Measurements from ENCODE around the gene NPRL2. TPM values are rescaled to one million over a fixed set of nuclear protein-coding genes. Genes with fewer than 3 reads are reported as not detected.
A peak's percentile ranks its signal among the peaks of the same experiment; 100 is the strongest.

NPRL2 gene
- total RNA-seq, 1 donor from 2014 or later, result 30.4 TPM

DNA sequence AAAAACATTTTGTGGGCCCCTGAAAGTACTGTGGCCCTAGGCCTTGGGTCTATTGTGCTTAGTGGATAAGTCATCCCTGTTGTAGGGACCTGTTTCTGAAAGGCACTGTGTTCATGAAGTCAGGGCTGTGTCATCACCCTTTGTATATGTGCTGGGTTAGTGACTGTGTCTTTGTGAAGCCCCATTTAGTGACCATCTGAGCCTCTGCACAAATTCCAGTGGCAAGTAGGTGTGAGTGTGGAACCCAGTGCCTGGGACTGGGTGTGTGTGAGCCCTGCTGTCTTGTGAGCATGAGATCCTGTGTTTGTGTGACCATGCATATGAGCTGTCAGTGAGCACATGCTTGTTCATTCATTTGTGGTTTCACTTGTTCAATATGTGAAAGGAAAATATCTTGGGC is 46.0 kb downstream of the NPRL2 start:
- H3K4me3 Mint-ChIP-seq (ENCODE audit: unreplicated experiment), result no peak overlapping the region
- peaks cover 9% of the 10 kb centered on the region for H3K27me3 Mint-ChIP-seq (ENCODE audit: unreplicated experiment)
- peaks cover 2% of the 10 kb centered on the region for H3K9me3 Mint-ChIP-seq (ENCODE audit: unreplicated experiment)
- DNase-seq, result no peak
- H3K27ac Mint-ChIP-seq (ENCODE audit: unreplicated experiment), result no peak overlapping the region
- H3K36me3 Mint-ChIP-seq (ENCODE audit: unreplicated experiment), result peaks cover 2% of the 10 kb centered on the region
- TF ChIP-seq, protein P1, sequence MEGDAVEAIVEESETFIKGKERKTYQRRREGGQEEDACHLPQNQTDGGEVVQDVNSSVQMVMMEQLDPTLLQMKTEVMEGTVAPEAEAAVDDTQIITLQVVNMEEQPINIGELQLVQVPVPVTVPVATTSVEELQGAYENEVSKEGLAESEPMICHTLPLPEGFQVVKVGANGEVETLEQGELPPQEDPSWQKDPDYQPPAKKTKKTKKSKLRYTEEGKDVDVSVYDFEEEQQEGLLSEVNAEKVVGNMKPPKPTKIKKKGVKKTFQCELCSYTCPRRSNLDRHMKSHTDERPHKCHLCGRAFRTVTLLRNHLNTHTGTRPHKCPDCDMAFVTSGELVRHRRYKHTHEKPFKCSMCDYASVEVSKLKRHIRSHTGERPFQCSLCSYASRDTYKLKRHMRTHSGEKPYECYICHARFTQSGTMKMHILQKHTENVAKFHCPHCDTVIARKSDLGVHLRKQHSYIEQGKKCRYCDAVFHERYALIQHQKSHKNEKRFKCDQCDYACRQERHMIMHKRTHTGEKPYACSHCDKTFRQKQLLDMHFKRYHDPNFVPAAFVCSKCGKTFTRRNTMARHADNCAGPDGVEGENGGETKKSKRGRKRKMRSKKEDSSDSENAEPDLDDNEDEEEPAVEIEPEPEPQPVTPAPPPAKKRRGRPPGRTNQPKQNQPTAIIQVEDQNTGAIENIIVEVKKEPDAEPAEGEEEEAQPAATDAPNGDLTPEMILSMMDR (IDR thresholded peaks at IDR 0.05; ENCODE audit: partially characterized antibody, unreplicated experiment), result no peak
- peaks cover 8% of the 10 kb centered on the region for H3K4me1 Mint-ChIP-seq (ENCODE audit: low read depth, unreplicated experiment)

DNA sequence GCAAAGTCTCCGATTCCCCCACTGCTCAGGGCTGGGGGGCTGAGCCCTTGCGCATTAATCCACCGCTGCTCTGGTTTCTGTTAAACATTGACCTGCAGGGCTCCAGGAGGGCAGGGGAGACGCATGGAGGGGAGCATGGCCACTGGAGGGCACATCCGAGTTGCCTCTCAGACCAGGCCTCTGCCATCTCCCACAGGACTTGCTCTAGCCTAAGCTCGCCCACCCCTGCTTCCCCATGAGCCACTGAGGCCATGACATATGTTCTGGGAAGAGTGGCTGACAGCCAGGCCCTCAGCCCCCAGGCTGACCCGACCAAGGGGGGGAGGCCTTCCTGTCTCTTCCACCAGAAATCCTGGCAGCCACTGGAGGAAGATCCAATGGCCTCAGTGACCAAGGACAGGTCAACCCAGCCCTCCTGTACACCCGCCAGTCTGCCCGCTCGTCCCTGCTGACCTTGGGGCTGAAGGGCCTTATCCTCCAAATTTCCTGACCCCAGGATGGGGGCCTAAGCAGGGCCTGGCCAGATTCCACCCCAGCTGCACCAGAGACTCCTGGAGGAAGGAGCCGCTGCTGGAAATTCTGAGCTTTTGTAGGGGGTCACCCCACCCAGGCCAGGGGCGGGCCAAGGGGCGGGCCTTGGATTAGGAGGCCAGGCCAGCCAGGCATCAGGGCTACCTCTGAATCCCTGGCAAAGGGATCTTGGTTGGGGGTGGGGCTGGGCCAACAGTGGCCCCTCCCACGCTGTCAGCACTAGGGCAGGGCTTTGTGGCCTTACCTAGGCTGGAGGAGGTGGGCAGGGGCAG is 47.4 kb downstream of the NPRL2 start, which contains the start of gene HYAL1:
Gene HYAL1, minus strand, starts transcription at position 562 of the 803 bp plus-strand sequence. CDS start 618 bp downstream, outside the sequence.
- DNase-seq, result no peak
- Mint-ChIP-seq H3K4me3 (ENCODE audit: unreplicated experiment) (no peak within 1 kb of the TSS), H3K4me1 (ENCODE audit: low read depth, unreplicated experiment) (peaks cover 8% of the 10 kb centered on the region), H3K9me3 (ENCODE audit: unreplicated experiment) (peaks cover 6% of the 10 kb centered on the region), H3K36me3 (ENCODE audit: unreplicated experiment) (no peaks in the 10 kb centered on the region), H3K27ac (ENCODE audit: unreplicated experiment) (no peak within 1 kb of the TSS), H3K27me3 (ENCODE audit: unreplicated experiment) (peaks cover 16% of the 10 kb centered on the region)
- TF ChIP-seq, protein P1 (IDR thresholded peaks at IDR 0.05; ENCODE audit: partially characterized antibody, unreplicated experiment), result no peak

DNA sequence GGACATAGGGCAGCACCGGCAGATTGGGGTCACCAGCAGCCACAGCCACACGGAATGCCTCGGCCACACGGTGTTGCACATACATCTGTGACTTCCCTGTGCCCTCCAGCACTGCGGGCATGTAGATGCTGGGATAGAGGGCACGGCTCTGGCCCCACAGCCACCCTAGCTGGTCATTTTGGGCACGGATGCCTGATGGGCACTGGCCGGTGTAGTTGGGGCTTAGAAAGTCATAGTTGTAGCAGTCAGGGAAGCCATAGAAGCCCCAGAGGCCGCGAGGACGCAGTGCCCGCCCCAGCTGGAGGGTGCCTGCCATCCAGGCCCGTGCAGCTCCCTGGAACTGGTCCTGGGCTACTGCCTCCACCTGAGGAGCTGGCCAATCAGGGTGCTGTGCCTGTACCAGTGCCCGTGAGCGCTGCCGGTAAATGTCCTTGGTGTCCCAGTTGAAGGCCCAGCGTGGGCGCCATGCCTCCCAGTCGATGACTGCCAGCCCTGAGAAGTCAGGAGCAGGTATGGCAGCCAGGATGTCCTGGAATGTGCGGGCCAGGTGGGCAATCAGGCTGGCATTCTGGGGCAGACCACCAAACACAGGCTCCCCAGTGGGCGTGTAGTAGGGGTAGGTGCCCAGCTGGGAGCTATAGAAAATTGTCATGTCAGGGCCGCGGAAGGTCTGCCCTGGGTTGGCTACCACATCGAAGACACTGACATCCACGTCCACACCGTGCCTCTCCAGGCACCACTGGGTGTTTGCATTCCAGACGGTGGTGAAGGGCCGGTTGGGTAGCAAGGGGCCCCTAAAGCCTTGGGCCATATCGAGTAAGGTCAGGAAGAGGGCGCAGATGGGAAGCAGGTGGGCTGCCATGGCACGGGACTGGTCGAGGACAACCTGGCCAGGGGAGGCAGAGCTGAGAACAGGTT is 48.2 kb downstream of the NPRL2 start:
- peaks cover 16% of the 10 kb centered on the region for H3K27me3 Mint-ChIP-seq (ENCODE audit: unreplicated experiment)
- no peak for DNase-seq
- peaks cover 8% of the 10 kb centered on the region for H3K4me1 Mint-ChIP-seq (ENCODE audit: low read depth, unreplicated experiment)
- H3K9me3 Mint-ChIP-seq (ENCODE audit: unreplicated experiment), result peaks cover 6% of the 10 kb centered on the region
- no peak overlapping the region for H3K27ac Mint-ChIP-seq (ENCODE audit: unreplicated experiment)
- no peak overlapping the region for H3K4me3 Mint-ChIP-seq (ENCODE audit: unreplicated experiment)
- H3K36me3 Mint-ChIP-seq (ENCODE audit: unreplicated experiment), result no peaks in the 10 kb centered on the region
- TF ChIP-seq, protein P1 (IDR thresholded peaks at IDR 0.05; ENCODE audit: partially characterized antibody, unreplicated experiment), result no peak

DNA sequence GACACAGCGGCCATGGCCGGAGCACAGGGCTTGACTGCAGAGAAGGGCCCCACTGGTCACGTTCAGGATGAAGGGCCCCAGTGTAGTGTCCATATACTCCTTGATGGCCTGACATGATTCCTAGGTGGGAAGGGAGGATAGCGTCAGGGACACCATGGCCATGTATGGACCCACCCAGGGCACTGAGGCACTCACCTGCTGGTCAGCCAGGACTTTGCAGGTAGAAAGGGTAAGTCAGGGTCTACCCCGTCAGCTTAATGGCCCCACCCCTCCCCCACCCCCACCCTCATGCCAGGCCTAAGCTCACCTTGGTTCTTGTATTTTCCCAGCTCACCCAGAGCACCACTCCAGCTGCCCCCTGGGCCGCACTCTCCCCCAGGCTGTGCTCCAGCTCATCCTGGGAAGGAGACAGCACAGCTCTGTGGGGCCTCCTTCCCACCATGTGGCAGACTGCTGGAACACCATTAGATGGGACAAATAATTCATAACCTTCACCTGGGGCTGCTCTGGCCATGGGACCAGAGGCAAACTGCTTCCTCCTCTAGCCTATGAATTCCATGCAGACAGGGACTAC is 49.8 kb downstream of the NPRL2 start:
- TF ChIP-seq, protein P1 (IDR thresholded peaks at IDR 0.05; ENCODE audit: partially characterized antibody, unreplicated experiment), result no peak
- no peak for DNase-seq
- Mint-ChIP-seq H3K27ac (ENCODE audit: unreplicated experiment) (peak overlapping the region; percentile 91), H3K27me3 (ENCODE audit: unreplicated experiment) (peaks cover 16% of the 10 kb centered on the region), H3K36me3 (ENCODE audit: unreplicated experiment) (no peaks in the 10 kb centered on the region), H3K4me1 (ENCODE audit: low read depth, unreplicated experiment) (peaks cover 8% of the 10 kb centered on the region), H3K9me3 (ENCODE audit: unreplicated experiment) (peaks cover 6% of the 10 kb centered on the region), H3K4me3 (ENCODE audit: unreplicated experiment) (peak overlapping the region; percentile 93)
